Fibroblast of upper back skin (primary cell): ENCODE data around the gene ARHGEF10L.

Source experiments
- DNase-seq: peaks from one replicate; pipeline ENCODE4 v3.0.0-alpha.2; 2013

Gene ARHGEF10L

GRCh38 chr1:17596186-17596585, 56.7 kb downstream of the ARHGEF10L start:
- no peak for DNase-seq

GRCh38 chr1:17596651-17597509, 57.4 kb downstream of the ARHGEF10L start:
- no peak for DNase-seq

- DNase-seq, result no peak
These were observed 58.2 kb downstream of the ARHGEF10L start for GRCh38 chr1:17597651-17598050.

- DNase-seq, result no peak
These were observed 58.8 kb downstream of the ARHGEF10L start for GRCh38 chr1:17598251-17598650.

- DNase-seq, result no peak
These were observed 59.9 kb downstream of the ARHGEF10L start for GRCh38 chr1:17599291-17599953.

GRCh38 chr1:17599954-17600300, 60.4 kb downstream of the ARHGEF10L start:
- no peak for DNase-seq

- no peak for DNase-seq
These were observed 60.8 kb downstream of the ARHGEF10L start for GRCh38 chr1:17600321-17600720.

- DNase-seq, result no peak
These were observed 62.3 kb downstream of the ARHGEF10L start for GRCh38 chr1:17601643-17602382.

GRCh38 chr1:17603091-17603841, 63.8 kb downstream of the ARHGEF10L start:
- DNase-seq, result no peak

GRCh38 chr1:17605582-17606344, 66.3 kb downstream of the ARHGEF10L start:
- DNase-seq, result no peak

- DNase-seq, result peak; percentile 64
These were observed 67.4 kb downstream of the ARHGEF10L start for GRCh38 chr1:17606826-17607440.

- no peak for DNase-seq
These were observed 68.4 kb downstream of the ARHGEF10L start for GRCh38 chr1:17607644-17608581.

GRCh38 chr1:17609529-17609928, 70.0 kb downstream of the ARHGEF10L start:
- no peak for DNase-seq

- no peak for DNase-seq
These were observed 70.6 kb downstream of the ARHGEF10L start for GRCh38 chr1:17610085-17610484.

- DNase-seq, result no peak
These were observed 71.2 kb downstream of the ARHGEF10L start for GRCh38 chr1:17610713-17611112.

GRCh38 chr1:17611991-17612390, 72.5 kb downstream of the ARHGEF10L start:
- DNase-seq, result peak; percentile 67

- DNase-seq, result no peak
These were observed 73.3 kb downstream of the ARHGEF10L start for GRCh38 chr1:17612831-17613230.

- no peak for DNase-seq
These were observed 75.1 kb downstream of the ARHGEF10L start for GRCh38 chr1:17614586-17614985.

- DNase-seq, result no peak
These were observed 75.7 kb downstream of the ARHGEF10L start for GRCh38 chr1:17615157-17615556.

GRCh38 chr1:17615959-17616358, 76.5 kb downstream of the ARHGEF10L start:
- no peak for DNase-seq
